HG02885 (cell line): ENCODE measurements around the gene LYRM4.
"Not testable (repeated sequence)": the region's sequence is repeated elsewhere in the genome, so short reads cannot be mapped to it uniquely, and the experiment has no call there.

Experiments
- ATAC-seq: cut with Tn5 transposase; IDR thresholded peaks from one replicate; pipeline ENCODE4 v1.9.1; 2021; ENCODE audit warnings: mild to moderate bottlenecking; ENCODE audit not compliant: unreplicated experiment, poor library complexity

The LYRM4 gene

GRCh38 chr6:5126214-5126613, 134.5 kb downstream of the LYRM4 start:
- no peak for ATAC-seq

GRCh38 chr6:5125152-5126006, 135.4 kb downstream of the LYRM4 start:
- no peak for ATAC-seq

- no peak for ATAC-seq
These were observed 136.2 kb downstream of the LYRM4 start for GRCh38 chr6:5124526-5124925.

- no peak for ATAC-seq
These were observed 137.2 kb downstream of the LYRM4 start for GRCh38 chr6:5123296-5124143.

GRCh38 chr6:5122504-5123112, 138.1 kb downstream of the LYRM4 start:
- no peak for ATAC-seq

GRCh38 chr6:5121956-5122355, 138.8 kb downstream of the LYRM4 start:
- ATAC-seq = no peak

GRCh38 chr6:5121479-5121878, 139.3 kb downstream of the LYRM4 start:
- ATAC-seq = no peak

GRCh38 chr6:5120543-5120942, 140.2 kb downstream of the LYRM4 start:
- not testable (repeated sequence) for ATAC-seq

GRCh38 chr6:5120011-5120410, 140.7 kb downstream of the LYRM4 start:
- ATAC-seq = no peak

- ATAC-seq = no peak
These were observed 141.4 kb downstream of the LYRM4 start for GRCh38 chr6:5119090-5119951.

- no peak for ATAC-seq
These were observed 144.3 kb downstream of the LYRM4 start for GRCh38 chr6:5116243-5116991.

GRCh38 chr6:5115168-5115567, 145.6 kb downstream of the LYRM4 start:
- ATAC-seq = no peak

- ATAC-seq = no peak
These were observed 147.7 kb downstream of the LYRM4 start for GRCh38 chr6:5113096-5113495.

- ATAC-seq = no peak
These were observed 148.5 kb downstream of the LYRM4 start for GRCh38 chr6:5112066-5112799.

- ATAC-seq = no peak
These were observed 149.1 kb downstream of the LYRM4 start for GRCh38 chr6:5111626-5112025.

GRCh38 chr6:5110246-5110645, 150.5 kb downstream of the LYRM4 start:
- ATAC-seq = no peak

- ATAC-seq = no peak
These were observed 151.3 kb downstream of the LYRM4 start for GRCh38 chr6:5109436-5109835.

- no peak for ATAC-seq
These were observed 152.1 kb downstream of the LYRM4 start for GRCh38 chr6:5108536-5109150.
